NCI-H2081 (cell line): ENCODE measurements around the gene AJUBA.
"Not testable (repeated sequence)": the region's sequence is repeated elsewhere in the genome, so short reads cannot be mapped to it uniquely, and the experiment has no call there.

Source experiments
- DNase-seq, 2 experiments: peaks; one replicate each; lab custom pipeline; 2025; lab: John Stamatoyannopoulos, UW

Gene AJUBA

GRCh38 chr14:23006188-23006534 is 23.8 kb upstream of the AJUBA start:
- DNase-seq = no peak

- DNase-seq = no peak
Observed at GRCh38 chr14:23005451-23006187, 23.3 kb upstream of the AJUBA start.

DNA sequence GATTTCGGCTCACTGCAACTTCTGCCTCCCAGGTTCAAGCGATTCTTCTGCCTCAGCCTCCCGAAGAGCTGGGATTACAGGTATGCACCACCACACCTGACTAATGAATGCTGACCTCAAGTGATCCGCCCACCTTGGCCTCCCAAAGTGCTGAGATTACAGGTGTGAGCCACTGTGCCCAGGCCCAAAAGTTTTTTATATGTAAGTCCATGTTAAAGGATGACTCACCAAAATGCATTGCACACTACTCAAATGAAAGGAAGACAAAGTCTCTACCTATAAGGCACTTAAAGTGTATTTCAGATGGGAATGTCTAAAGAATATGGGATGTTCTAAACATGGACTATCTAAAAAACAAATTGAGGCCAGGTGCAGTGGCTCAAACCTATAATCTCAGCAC is 21.9 kb upstream of the AJUBA start:
- not testable (repeated sequence) for DNase-seq

GRCh38 chr14:23002592-23002991 is 20.2 kb upstream of the AJUBA start:
- DNase-seq = no peak

- DNase-seq = no peak
Observed at GRCh38 chr14:23000860-23001259, 18.5 kb upstream of the AJUBA start.

DNA sequence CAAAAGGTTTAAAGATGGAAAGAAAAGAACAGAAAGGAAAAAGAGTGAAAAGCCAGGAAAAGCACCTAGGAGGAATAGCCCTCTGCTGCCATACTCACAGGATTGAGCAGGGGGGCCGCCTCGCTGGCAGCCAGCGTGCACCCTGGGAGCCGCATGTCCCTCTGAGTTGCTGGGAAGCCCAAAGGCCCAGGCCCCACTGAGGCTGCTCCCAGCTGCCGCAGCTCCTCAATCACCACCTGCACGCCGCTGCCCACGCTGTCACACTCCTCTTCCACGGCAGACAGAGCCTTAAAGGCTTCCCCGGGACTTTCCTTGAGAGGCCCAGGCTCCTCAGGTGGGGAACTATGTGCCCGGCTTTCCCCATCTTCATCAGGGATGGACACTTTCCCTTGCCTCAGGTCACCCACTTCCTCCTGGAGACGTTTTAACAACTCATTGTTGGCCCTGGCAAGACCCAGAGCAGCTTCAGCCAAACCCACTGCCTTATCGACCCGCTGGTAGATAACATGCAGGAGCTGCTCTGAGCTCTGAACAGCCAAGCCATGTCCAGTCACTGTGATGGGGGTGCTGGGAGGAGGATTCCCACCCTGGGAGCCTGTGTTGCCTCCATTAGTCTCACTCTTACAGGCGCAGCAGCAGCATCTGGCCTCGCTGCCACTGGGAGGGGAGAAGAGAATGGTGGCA is 16.1 kb upstream of the AJUBA start:
- no peak for DNase-seq

DNA sequence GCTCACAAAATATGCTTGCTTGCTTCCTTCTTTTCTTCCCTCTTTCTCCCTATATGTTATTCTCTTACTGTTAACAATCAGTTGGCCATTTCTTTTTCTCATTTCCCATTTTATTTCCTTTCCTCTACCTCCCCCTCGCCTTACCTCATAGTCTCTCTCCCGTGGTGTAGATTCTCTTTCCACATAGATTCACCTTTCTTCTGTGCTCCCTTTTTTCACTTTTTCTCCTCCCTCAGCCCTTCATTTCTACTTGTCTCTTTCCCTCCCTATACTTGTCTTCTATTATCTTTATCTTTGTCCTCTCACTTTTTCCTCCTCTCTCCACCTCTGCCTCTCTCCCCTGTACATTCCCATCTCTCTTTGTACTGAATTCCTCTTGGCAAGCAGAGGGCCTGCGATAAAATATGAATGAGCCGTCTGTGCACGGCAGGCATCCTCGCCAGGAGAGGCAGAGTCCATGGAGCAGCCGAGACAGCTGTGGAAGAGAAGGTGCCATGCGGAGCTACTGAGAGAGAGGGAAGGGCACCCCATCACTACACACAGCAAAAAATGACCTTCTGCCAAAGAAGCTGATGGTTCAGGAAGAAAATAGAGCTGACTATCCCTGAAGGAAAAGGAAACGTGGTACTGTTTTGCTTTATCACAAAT is 15.4 kb upstream of the AJUBA start:
- DNase-seq = no peak

DNA sequence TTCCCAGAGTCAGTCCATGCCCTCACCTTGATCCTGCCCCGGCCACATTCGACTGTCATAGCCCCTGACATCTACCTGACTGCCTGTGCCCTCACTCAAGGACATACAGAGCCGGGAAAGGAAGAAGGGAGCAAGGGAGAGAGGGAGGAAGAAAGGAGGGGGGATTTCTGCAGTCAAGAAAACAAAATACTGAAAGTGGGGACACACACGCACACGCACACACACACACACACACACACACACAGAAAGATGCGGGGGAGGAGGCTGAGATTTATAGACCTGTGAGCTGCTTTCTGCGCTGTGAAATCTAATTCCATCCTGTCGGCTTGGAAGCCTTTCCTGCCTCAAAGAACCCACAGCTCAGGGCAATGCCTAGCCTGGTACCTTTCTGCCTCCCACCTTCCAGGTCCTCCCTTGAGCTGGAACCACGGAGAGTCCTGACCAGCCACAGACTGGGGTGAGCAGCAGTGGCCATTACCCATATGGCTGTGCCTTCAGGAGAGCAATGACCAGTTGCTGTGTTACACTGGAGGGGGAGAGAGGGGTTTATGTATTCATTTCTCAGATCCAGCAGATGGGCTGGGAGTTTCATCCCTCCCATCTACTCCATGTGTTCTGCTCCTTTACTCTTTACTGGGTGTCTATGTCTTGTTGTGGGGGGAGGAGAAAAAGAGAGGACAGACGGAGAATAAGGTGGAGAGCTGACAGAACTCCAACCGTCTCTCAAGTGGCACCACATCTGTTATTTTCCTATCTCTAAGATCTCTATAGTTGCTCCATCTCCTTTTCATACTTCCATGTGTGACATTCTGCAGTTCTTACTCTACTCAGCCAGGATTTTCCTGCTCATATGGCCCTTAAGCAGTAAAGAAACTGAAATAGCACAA is 14.7 kb upstream of the AJUBA start:
- DNase-seq = no peak

GRCh38 chr14:22995889-22996625 is 13.7 kb upstream of the AJUBA start:
- no peak for DNase-seq

DNA sequence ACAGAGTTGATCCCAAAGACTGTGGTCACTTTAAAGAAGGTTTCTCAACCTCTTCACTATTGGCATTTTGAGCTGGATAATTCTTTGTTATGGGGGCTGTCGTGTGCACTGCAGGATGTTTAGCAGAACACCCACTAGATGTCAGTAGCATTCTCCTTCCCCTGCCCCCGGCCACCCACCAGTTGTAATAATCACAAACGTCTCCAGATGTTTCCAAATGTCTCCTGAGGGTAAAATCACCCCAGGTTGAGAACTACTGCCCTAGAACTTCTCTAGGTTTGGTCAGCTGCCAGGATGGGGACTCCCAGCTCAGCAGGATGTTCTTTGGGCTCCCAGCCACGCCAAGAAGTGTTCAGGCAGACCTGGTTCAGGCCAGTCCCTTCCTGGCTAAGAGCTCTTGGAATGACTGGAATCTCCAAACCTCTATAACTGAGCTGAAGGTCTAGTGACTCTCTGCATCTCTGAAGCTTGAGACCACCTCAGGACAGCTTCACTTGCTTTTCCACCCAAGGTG is 12.5 kb upstream of the AJUBA start:
- no peak for DNase-seq

- no peak for DNase-seq
Observed at GRCh38 chr14:22993517-22993916, 11.2 kb upstream of the AJUBA start.

DNA sequence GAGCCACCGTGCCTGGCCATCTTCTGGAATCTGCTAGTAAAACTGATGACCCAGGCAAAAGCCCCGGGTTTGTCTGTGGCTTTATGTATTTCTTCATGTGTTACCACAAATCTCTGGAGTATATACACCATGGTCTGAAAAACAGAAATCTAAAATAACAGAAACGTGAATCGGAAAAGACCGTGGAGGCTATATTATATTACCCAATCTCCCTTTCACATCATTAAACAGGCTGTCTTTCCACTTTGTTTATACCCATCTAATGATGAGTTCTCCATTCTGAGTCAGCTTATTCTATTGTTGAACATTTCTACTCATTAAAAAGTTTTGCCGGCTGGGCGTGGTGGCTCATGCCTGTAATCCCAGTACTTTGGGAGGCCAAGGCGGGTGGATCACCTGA is 9.5 kb upstream of the AJUBA start:
- no peak for DNase-seq

DNA sequence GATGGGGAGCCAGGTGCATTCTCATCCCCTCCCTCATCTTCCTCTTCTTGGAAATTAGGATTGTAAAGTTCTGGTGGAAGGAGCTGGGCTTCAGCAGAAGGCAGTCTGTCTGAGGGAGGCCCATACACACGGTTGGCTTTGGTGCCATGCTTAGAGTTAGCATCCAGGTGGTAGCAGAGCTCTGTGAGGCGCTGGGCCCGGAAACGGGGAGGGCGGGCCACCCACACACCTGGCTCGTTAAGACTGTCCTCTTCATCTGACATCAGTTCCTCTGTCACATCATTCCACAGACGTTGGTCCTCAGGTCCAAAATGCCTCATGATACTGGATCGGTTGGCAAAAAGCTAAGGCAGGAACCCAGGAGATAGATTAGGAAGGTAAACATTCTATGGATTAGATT is 4.9 kb upstream of the AJUBA start:
- DNase-seq = no peak

- DNase-seq = peak; percentile 76 to 79
Observed at GRCh38 chr14:22986508-22987054, 4.2 kb upstream of the AJUBA start.

DNA sequence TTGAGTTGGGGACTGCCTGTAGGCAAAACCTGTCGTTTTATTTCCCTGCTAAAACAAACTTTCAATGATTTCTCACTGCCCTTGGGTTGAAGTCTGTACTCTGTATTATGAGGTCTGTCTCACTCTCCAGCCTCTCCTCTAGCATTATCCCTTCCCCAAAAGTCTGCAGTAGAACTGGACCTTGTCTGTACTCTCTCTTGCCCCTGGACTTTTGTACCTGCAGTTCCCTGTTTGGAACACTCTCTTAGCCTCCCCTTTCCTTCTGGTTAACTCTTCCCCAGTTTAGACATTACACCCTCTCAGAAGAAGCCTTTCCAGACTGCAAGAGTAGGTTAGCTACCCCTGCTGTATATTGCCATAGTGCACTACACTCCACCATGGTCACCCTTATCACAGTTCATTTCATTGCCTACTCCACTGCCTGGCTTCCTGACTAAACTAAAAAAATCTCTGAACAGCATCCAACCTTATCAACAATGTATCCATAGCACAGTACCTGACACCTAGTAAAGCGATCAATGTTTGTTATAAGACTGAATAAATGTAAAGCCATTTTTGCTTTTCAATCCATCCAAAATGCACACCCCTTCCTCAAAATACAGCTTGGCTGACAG is 3.6 kb upstream of the AJUBA start:
- DNase-seq = no peak

DNA sequence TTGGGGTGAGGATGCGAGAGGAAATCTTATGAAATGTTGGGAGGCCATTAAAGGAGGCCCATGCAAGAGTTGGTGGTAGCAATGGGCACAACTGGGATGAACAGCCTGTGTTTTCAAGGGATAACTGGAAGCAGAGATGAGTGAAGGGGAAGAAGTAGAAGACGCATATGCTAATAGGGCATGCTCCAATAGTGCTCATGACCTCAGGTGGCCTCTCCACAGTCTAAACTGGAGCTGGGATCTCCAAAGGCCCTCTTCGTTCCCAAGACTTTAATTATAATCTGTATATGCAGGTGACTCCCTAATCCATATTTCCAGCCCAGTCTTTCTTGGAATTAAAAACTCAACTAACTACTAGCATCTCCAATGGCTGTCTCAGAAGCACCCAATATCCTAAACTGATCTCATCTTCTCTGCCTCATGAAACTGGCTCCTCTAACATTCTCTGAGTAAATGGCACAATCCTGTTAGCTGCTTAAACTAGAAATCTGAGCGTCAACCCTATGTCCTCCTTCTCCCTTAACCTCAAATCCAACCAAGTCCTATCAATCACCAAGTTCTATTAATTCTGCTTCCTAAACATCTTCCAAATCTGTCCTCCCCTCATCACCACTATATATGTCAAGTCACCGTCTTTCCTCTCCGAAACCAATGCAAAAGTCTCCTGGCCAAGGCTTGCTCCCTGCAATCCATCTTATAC is 2.8 kb upstream of the AJUBA start:
- DNase-seq = no peak

DNA sequence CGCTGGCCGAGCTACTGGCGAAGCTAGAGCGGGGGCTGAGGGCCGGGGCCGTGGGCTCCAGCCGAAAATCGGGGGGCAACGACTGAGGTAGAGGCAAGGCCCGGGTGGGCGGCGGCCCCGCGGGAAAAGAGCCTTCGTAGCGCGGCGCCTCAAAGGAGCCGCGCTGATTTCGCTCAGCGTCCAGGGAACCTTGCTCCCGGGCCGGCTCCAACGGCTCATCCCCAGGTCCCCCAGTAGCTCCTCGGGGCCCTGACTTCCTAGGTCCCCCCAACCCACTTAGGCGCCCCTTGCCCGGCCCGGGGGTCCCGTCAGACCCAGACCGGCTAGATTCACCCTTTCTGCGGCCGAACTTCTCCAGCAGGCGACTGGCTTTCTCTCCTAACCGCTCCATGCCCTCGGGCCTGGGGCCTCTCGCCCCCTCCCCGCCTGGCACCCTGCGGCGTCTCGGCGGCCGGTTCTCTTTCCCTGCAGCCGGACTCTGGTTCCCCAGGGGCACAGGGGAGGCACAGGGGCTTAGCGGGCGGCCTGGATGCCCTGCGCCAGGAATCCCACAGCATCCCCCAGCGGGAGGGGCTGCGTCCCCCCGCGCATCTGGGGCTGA is 375 bp downstream of the AJUBA start:
- DNase-seq = no peak

GRCh38 chr14:22981090-22981875 is 1.1 kb downstream of the AJUBA start:
- DNase-seq = no peak

- no peak for DNase-seq
Observed at GRCh38 chr14:22980672-22981089, 1.7 kb downstream of the AJUBA start.
